ENCODE data around the gene SND1.

DNA sequence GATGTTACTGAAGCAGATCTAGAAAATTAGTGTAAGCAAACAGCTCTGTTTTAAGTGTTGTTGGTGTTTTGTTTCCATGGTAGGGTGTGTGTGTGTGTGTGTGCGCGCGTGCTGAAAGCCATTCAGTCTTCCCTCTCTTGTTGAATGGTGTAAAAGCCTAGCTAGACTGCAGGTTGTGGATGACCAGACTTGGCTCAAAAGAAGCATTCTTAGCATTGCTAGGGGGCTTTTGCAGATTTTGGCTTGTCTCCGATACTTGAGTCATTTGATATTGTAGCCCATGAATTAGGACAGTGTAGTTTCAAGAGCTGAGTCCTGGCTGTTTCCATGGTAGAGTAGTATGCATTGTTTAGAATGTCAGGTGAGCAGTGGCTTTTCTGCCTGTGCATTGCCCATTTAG, 99.1 kb downstream of the SND1 start:
- TF ChIP-seq, protein P1, sequence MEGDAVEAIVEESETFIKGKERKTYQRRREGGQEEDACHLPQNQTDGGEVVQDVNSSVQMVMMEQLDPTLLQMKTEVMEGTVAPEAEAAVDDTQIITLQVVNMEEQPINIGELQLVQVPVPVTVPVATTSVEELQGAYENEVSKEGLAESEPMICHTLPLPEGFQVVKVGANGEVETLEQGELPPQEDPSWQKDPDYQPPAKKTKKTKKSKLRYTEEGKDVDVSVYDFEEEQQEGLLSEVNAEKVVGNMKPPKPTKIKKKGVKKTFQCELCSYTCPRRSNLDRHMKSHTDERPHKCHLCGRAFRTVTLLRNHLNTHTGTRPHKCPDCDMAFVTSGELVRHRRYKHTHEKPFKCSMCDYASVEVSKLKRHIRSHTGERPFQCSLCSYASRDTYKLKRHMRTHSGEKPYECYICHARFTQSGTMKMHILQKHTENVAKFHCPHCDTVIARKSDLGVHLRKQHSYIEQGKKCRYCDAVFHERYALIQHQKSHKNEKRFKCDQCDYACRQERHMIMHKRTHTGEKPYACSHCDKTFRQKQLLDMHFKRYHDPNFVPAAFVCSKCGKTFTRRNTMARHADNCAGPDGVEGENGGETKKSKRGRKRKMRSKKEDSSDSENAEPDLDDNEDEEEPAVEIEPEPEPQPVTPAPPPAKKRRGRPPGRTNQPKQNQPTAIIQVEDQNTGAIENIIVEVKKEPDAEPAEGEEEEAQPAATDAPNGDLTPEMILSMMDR (IDR thresholded peaks at IDR 0.05) = no peak
- no peak for TF ChIP-seq POLR2A (IDR thresholded peaks at IDR 0.05)

All from body of pancreas (tissue), 4 donors.